H4 (cell line): Measurements from ENCODE around the gene ABCD4. TPM values are rescaled to one million over a fixed set of nuclear protein-coding genes. Genes with fewer than 3 reads are reported as not detected.

Experiments used
- DNase-seq: peaks from one replicate; pipeline ENCODE4 v3.0.0-alpha.2; 2015; ENCODE audit warnings: low spot score
- total RNA-seq: library from RNA; depleted of rRNA; stranded (reverse); fragments of >200 nt; shearing (Covaris generic); gene quantifications from 2 replicates; pipeline ENCODE4 v1.2.3, GENCODE V29; 2014

ABCD4 gene
- total RNA-seq, 1 experiment from 2014 or later, result 18.5 TPM

DNA sequence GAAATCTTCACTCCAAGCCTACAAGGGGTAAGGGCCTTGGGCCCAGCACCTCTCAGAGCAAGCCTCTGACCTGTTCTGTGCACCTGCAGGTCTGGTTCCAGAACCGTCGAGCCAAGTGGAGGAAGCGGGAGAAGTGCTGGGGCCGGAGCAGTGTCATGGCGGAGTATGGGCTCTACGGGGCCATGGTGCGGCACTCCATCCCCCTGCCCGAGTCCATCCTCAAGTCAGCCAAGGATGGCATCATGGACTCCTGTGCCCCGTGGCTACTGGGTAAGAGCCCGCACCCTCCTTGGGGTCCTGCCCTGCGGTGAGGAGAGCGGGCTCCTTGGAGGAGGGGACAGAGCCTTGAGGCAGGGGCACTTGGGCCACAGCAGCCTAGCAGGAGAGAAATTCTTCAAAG is 43.2 kb downstream of the ABCD4 start:
- DNase-seq, result no peak

- DNase-seq, result no peak
Measured at GRCh38 chr14:74258764-74259035, 44.0 kb downstream of the ABCD4 start.

GRCh38 chr14:74257941-74258763 is 44.6 kb downstream of the ABCD4 start:
- DNase-seq, result no peak

DNA sequence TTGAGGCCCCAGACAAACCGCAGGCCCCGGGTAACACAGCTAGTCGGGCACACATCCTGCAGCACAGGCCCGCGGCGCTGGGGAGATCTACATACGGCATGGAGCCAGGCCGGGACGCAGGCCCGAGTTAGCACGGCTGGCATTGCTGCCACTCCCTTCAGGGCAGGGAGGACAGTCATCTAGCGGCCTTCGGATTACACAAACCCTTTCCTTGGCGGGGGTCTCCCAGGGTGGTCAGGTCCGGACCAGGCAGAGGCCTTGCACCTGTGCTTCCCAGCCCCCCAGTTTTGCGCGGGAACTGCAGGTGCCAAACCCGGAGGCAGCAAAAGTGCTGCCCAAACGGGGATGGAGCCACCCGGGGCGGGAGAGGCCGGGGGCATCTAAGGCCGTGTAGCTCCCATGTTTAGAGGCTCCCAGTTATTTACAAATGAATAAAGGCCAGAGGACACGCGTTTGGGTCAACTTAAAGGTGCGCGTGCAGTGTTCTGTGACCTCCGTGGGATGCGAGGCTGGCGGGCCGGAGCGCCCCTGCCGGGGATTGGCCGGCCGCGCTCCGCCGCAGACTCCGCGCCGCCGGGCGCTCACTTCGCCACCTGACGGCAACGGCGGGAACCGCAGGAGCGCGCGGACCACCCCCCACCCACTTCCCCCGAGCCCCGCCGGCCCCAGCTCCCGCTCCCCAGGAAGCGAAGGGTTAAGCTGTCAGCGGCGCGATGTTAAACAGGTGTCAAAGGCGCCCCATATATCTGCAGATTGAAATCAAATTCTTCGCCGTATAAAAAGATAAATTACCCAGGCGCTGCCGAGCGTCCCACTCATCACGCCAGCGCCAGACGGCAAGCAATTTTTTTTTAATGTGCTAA is 45.4 kb downstream of the ABCD4 start:
- no peak for DNase-seq

DNA sequence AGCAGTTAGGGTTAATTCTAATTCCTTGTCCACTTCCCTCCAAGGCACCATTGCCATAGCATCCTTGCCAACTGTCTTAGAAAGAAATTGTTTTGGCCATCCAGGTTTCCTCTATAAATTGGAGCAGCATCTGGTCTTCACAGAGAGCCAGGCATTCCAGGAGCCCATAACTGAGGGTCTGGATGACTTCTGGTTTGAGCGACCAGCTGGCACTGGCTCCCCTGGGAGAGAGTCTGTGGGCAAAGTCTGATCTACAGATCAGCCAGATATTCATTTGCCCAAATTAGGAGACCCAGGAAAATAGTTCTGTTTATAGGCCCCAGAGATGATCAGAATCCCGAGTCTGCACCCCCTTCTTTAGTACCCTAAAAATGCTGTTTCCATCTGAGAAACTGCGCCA is 47.5 kb downstream of the ABCD4 start:
- DNase-seq, result no peak

GRCh38 chr14:74249433-74250375 is 53.0 kb downstream of the ABCD4 start:
- DNase-seq, result no peak

DNA sequence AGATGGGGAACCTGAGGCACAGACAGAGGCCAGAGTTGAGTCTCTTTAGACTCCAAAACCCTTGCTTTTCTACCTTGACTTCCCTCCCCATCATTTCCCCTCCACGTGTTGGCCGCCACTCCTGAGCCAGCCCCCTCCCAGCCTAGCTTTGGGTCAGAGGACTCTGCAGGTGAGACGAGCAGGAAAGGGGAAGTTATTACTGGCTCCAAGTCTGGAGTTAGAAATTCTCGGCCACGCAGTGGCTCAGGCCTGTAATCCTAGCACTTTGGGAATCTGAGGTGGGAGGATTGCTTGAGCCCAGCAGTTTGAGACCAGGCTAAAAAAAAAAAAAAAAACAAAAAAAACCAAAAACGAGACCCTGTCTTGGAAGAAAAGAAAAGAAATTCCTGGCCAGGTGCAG is 54.7 kb downstream of the ABCD4 start:
- no peak for DNase-seq

DNA sequence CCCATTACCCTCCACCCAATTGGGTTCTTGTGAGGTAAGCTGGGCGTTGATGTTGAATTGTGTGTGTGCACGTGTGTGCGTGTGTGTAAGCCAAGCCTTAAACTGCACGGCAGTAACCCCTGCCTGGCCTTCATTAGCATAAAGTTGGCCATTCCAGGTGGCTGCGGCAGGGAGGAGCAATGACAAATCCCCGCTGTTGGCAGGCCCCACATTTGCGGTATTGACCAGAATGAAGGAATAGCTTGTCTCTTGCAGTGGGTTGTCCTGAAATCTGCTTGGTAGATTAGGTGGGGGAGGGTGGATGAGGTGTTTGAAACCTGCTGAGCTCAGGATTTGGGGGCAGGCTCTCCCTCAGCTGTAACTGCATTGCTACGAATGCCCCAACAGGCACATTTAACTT is 56.2 kb downstream of the ABCD4 start:
- DNase-seq, result no peak

GRCh38 chr14:74245292-74245691 is 57.4 kb downstream of the ABCD4 start:
- no peak for DNase-seq

DNA sequence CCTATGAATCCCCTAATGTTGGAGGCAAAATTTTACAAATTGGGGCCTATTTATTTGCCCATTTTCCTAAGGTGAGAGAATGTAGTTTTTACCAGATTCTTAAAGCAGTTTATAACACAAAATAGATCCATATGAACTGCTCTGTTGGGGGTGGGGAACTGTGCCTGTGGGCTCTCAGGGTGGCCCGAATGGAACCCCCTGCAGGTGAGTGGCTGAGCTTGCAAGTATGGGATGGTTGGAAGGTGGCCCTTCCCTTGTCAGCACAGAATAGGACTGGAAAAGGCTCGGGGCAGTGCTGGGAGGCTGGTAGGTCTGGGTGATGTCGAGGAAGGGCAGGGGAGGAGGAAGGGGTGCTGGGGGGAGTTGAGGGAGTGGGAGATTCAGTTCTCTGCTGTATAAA is 58.6 kb downstream of the ABCD4 start:
- DNase-seq, result no peak

- no peak for DNase-seq
Measured at GRCh38 chr14:74243051-74243450, 59.7 kb downstream of the ABCD4 start.

GRCh38 chr14:74242780-74243042 is 60.0 kb downstream of the ABCD4 start:
- no peak for DNase-seq

DNA sequence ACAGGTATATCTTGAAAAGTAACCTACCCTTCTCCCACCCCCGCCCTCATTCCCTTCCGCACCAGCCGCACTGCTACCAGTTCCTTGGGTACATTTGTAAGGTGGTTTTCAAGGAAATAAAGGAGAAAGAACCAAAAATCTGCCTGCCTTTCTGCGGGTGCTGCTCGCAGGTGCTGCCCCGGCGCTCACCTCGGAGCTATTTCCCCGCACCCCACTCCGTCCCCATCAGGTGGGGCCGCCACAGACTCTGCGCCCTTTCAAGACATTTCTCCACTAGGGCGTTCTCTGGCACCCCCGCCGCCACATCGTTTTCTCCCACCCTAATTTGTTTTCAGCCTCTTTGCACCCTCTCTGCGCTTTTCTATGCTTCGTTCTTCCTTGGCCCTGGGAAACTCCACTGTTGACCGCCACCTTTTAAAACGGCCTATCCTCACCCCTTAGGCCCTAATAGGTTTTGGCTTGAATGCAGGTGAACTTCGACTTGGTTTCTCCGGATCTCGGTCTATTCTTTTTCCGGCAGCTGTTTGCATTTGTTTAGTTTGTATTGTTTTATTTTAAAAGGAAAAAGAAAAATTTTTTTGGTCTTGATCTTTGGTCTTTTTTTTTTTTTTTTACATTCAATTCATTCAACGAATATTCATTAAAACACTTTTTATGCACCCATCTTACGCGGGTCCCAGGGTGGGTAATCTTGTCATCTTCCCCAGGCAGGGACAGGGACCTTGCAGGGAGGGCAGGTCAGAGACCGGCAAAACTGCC is 60.5 kb downstream of the ABCD4 start:
- no peak for DNase-seq

DNA sequence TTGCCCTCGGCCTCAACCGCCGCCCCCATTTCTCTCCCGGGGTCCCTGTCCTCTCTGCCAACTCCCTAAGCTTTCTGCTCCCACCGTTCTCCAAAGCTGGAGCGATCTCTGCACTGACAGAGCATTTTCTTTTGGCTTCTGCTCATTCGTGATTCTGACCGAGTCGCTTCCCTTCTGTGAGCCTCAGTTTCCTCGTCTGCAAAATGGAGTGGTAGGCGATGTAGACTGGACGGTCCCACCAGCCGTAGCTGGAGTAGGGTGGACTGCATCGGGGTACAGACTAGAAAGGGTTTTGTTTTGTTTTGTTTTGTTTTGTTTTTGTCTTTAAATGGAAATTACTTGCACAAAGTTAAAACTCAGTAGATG is 61.1 kb downstream of the ABCD4 start:
- no peak for DNase-seq

GRCh38 chr14:74240794-74241651 is 61.7 kb downstream of the ABCD4 start:
- no peak for DNase-seq

- DNase-seq, result no peak
Measured at GRCh38 chr14:74239848-74240793, 62.6 kb downstream of the ABCD4 start.

GRCh38 chr14:74238974-74239847 is 63.5 kb downstream of the ABCD4 start, which contains the start of gene VSX2:
Gene VSX2 (plus strand): TSS chr14:74239449. CDS start chr14:74239562, 113 bp downstream.
- DNase-seq, result no peak

GRCh38 chr14:74237441-74237840 is 65.3 kb downstream of the ABCD4 start:
- no peak for DNase-seq
